ENCODE data around the gene MAP4K3. TPM values are rescaled to one million over a fixed set of nuclear protein-coding genes. Genes with fewer than 3 reads are reported as not detected.

MAP4K3 gene
- total and polyA plus RNA-seq, 7 donors: 8.0 to 96.8 (median 72.1) TPM

GRCh38 chr2:39266139-39266805 lies 170.8 kb downstream of the MAP4K3 start:
- no peak for DNase-seq
- Histone ChIP-seq H3K36me3 (peaks cover 3 to 58% (median 9%) of the 10 kb centered on the region in 4 donors), H3K27me3 (no peaks in the 10 kb centered on the region), H3K4me1 (peaks cover 0 to 7% (median 2%) of the 10 kb centered on the region in 4 donors), H3K27ac (no peak overlapping the region), H3K4me3 (no peak overlapping the region), H3K9me3 (no peaks in the 10 kb centered on the region)
- no peak for TF ChIP-seq CTCF (IDR thresholded peaks at IDR 0.05)
- TF ChIP-seq POLR2A (IDR thresholded peaks at IDR 0.05): no peak
- TF ChIP-seq POLR2AphosphoS5 (IDR thresholded peaks at IDR 0.05): no peak
- no peak for TF ChIP-seq EP300 (IDR thresholded peaks at IDR 0.05)
- intact Hi-C loops (cut with DNase I): no loop called here
- 81 to 92% methylated on average over 3 of the region's 3 CpGs for WGBS, 2 donors

- WGBS, 2 donors: 21 to 48% methylated on average over 2 of the region's 2 CpGs
- peaks cover 3 to 58% (median 10%) of the 10 kb centered on the region in 4 donors for H3K36me3 ChIP-seq
These were observed 171.8 kb downstream of the MAP4K3 start for GRCh38 chr2:39265315-39265714.

GRCh38 chr2:39264733-39265132 lies 172.4 kb downstream of the MAP4K3 start:
- intact Hi-C loops (cut with DNase I): no loop called here
- WGBS, 2 donors: 20 to 52% methylated on average over 1 of the region's 1 CpG
- TF ChIP-seq EP300 (IDR thresholded peaks at IDR 0.05) (no peak), POLR2A (IDR thresholded peaks at IDR 0.05) (no peak), CTCF (IDR thresholded peaks at IDR 0.05) (no peak), POLR2AphosphoS5 (IDR thresholded peaks at IDR 0.05) (no peak)
- Histone ChIP-seq H3K9me3 (no peaks in the 10 kb centered on the region), H3K4me3 (no peak overlapping the region), H3K27ac (no peak overlapping the region), H3K27me3 (no peaks in the 10 kb centered on the region), H3K4me1 (peaks cover 0 to 7% (median 2%) of the 10 kb centered on the region in 4 donors), H3K36me3 (peaks cover 3 to 58% (median 13%) of the 10 kb centered on the region in 4 donors)
- DNase-seq: no peak

More at GRCh38 chr2:39265315-39265714, 171.8 kb downstream of the MAP4K3 start:
- H3K27ac ChIP-seq: no peak overlapping the region
- H3K4me1 ChIP-seq: peaks cover 0 to 7% (median 2%) of the 10 kb centered on the region in 4 donors
- intact Hi-C loops (cut with DNase I): no loop called here
- no peaks in the 10 kb centered on the region for H3K27me3 ChIP-seq
- TF ChIP-seq POLR2AphosphoS5 (IDR thresholded peaks at IDR 0.05): no peak
- TF ChIP-seq POLR2A (IDR thresholded peaks at IDR 0.05): no peak
- TF ChIP-seq CTCF (IDR thresholded peaks at IDR 0.05): no peak
- TF ChIP-seq EP300 (IDR thresholded peaks at IDR 0.05): no peak
- no peak overlapping the region for H3K4me3 ChIP-seq
- DNase-seq: no peak
- H3K9me3 ChIP-seq: no peaks in the 10 kb centered on the region

GRCh38 chr2:39260087-39260486 lies 177.0 kb downstream of the MAP4K3 start:
- Histone ChIP-seq H3K27ac (no peak overlapping the region), H3K9me3 (no peaks in the 10 kb centered on the region), H3K4me1 (no peaks in the 10 kb centered on the region), H3K4me3 (no peak overlapping the region), H3K36me3 (peaks cover 9 to 86% (median 20%) of the 10 kb centered on the region in 4 donors), H3K27me3 (no peaks in the 10 kb centered on the region)
- DNase-seq: no peak
- 96% methylated on average over 4 of the region's 4 CpGs for WGBS, 2 donors
- TF ChIP-seq EP300 (IDR thresholded peaks at IDR 0.05): no peak
- TF ChIP-seq POLR2AphosphoS5 (IDR thresholded peaks at IDR 0.05): no peak
- TF ChIP-seq CTCF (IDR thresholded peaks at IDR 0.05): no peak
- no peak for TF ChIP-seq POLR2A (IDR thresholded peaks at IDR 0.05)
- intact Hi-C loops (cut with DNase I): no loop called here
